Measurements from ENCODE around the gene IRX1.

IRX1 gene

DNA sequence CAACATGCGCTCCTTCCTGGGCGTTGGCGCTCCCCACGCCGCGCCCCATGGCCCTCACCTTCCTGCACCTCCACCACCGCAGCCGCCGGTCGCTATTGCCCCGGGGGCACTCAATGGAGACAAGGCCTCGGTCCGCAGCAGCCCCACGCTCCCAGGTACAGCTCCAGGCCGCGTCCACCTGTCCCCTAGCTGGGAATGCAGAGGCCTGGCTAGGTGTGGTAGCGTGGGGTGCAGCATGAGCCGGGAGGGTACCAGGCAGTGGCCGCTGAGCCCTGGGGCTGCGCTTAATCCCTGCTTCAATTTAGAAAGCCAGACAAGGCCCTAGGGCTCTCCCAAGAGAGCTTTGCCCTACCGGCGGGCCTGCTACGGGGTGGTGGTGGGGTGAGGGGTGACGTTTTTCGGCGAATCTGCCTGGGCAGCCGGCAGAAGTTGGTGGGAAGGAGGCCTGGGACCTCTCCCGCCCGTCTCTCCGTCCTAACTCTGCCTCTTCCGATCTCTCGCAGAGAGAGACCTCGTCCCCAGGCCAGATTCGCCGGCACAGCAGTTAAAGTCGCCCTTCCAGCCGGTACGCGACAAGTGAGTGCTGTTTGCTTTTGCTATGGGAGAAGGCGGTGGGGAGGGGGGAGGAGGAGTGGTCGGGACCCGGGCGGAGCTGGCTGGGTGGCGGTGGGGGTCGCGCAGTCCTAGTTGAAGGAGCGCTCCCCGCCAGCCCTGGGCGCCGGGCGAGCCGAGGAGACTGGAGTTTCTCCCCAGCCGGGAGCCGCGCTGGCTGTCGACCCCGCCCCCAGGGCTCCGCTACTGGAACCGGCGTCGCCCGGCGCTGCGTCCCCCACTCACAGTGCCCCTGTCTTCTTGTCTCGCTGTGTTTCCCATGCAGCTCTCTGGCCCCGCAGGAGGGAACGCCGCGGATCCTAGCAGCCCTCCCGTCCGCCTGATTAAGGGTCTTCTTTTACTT lies 4.8 kb downstream of the IRX1 start:
- DNase-seq (ENCODE audit: low spot score), result no peak

DNA sequence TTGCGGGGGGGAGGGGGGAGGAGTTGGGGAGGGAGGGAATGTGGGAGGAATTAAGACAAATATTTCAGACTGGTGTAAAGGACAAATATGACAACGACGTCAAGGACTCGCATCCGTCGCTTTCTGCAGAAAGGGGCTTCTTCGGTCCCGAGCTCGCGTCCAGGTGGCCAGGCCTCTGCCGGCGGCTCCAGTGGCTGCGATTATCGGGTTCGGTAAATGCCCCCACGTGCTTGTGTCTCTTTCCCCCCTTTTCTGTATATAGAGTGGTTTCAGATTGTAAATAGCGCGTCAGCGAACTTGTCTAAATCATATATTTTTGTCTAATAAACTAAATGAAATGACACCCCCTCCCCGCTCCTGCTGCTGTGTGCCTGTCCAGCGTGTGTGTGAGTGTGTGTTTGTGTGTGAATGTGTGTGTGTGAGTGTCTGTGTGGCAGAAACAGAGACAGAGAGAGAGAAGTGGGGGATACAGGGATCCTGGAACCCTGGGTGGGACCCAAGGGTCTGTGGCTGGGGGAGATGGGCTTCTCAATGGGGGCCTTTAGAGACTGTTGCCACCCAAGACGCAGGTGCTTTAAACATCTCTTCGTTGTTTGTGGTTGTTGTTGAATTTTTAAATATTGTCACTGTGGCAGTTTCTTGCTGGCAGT lies 5.6 kb downstream of the IRX1 start:
- DNase-seq (ENCODE audit: low spot score), result no peak

DNA sequence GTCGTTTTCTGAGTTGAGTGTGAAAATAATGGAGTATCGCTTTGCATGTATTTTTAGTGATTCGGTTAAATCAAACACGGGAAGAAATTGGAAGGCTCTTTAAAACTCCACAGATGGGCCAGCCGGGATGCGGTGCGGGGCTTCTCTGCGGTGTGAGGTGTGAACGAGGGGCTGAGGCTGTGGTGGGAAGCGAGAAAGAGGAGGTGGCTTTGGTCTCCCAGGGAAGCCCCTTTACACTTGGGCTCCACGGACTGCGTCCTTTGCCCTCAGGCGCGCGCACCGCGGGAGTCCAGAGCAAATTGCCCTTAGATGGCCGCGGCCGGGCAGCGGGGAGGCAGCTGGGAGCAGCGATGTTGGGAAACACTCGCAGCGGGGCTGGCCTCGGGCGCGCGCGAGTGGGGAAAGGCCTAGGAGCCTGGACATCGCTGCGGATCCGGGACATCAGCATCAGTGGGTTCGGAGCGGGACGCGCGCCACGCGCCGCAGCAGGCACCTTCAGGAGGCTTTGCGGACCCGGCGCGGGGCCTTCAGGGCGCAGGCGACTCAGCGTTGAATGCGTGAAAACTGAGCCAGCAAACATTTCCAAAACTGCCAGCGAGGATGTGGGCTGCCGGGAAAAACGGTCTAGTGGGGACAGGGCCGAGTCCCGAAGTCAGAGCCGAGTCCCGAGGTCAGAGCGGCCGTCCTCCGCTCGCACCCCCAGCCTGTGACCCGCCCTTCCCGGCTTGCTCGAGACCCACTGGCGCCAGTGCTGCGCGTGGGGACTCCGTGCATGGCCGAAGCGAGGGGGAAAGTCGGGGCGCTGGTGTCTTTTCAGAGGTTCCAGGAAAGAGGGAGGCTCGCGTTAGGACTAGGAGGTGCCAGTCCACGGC lies 6.5 kb downstream of the IRX1 start:
- no peak for DNase-seq (ENCODE audit: low spot score)

DNA sequence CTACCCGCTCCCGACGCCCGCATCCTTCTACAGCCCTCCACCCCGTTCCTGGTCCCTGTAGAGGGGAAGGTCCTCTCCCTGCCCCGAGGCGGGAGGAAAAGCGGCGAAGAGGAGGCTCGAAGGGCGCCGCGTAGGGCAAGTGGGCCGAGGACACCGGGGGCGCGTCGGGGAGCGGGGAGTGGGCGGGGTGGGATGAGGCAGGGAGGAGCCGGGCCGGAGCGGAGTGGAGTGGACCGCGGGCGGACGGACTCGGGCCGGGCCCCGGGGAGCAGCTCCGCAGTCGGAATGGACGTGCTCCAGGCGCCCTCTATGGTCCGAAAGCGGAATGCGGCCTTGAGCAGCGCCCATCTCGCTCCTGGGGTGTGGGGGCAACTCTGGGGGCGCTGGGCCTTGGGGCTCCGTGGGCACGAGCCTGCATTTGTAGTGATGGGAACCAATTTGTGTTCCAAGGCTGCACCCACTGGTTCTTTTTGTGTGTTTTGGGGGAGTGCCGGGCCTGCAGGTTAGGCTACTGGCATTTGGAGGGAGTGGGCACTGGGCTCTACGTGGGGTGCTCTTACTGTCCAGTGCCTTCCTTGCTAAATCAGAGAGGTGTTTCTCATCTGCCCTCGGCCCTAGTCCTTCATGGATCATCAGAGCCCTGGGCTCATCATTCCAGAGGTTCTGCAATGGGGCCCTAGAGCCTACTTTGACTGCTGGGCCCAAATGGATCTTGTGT lies 7.3 kb downstream of the IRX1 start:
- DNase-seq (ENCODE audit: low spot score), result no peak

DNA sequence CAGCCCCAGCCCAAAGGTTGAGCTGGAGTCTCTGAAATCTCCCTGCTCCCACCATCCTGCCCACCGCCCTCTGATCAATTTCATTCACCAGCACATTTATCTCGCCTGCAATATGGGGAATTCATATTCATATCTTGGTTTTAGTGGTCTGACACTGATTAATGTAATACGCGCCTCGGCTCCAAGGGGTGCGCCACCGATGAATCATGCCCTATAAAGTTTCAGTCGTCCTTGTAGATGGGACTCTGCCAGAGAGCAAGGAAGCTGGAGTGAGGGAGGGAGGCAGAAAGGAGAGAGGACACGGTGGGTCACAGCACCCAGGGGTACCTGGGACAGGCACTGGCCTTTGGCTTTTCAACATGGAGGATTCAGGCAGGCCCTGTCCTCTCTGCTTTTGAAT lies 8.9 kb downstream of the IRX1 start:
- DNase-seq (ENCODE audit: low spot score), result no peak

DNA sequence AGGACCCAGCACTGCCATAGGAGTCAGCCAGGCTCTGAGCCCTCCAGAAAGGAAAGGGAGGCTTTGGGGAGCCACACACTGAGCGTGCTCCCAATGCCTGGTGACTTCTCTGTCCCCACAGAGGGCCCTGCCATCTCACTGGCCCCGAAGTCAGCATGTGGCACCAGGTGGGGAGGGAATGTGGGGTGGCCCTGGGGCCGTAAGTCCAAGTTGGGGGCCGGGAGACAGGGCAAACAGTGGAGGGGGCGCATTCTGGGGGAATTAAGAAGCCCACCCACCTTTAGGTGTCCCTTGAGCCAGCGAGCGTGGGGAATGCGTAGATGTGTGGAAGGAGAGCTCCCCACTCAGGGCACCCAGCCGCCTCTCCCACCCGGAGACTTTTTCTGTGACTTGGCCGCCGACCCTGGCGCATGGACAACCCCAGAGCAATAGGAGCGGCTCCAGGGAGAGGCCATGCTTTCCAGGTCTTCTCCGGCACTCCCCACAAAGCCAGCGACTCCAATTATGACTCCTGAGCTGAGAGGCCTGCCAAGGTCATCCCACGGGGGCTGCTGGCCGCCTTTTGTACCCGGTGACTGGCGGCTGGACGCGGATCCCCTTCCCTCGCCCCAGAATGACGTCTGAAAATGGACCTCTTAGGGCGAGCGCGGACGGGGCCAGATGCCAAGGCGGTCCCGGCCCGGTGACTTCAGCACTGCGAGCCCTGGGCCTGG lies 9.8 kb downstream of the IRX1 start:
- DNase-seq (ENCODE audit: low spot score), result no peak

DNA sequence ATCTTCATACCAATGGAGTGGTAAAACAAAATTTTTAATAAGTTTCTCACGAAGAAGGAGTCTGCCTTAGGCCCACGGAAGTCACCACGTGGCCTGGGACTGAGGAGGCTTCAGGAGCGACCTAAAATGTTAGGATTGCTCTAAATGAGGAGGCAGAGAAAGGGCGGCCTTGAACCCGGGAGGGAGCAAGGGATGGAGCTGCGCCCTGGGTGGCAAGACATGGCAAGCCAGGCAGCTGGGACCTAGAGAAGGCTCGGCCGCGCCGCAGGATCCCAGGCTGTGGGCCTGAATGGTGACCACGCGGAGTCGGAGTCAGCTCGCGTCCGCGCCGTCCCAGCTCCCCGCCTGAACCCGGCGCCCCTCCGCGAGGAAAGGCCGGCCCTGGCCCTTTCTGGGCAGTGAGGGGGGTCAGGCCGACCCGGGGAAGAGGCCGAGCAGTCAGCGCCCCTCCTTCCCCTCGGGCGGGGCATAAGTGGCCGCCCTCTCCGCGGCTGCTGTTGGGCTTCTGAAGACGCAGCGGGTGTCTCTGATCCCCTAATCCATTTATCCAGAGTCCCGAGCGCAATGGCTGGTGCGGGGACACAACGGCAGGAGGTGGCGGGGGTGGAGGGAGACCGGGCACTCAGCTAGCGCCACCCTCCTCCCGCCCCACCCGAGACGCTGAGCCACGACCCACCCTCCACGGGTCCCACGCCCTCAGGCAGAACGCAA lies 10.6 kb downstream of the IRX1 start:
- DNase-seq (ENCODE audit: low spot score), result no peak

DNA sequence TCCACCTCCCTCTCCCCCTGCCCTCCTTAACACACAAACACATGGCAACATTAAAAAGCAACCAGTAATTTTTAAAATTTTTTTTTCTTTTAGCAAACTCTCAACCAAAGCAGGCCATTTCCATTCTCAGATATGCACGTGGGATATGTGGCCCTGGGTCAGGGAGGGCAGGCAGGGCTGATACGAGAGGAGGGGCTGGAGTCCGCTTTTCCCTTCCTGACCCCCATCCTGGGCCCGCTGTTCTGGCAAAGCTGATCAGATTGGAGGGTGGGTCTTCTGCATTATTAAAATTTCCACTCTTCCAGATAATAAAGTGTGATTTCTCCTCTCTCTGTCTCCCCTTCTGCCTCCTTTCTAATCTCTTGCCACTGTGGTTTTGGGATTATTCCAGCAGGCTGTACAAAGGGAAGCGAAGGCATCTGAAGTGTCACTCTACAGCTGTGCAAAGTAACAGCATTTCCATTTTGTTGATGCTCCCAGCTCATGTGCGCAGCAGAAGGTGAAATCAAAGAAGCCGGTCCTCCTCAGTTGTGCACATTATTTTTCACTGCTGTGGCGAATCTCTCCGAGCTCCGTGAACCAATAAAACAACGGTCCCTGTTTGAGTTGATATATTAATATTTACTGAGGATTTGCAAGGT lies 12.0 kb downstream of the IRX1 start:
- DNase-seq (ENCODE audit: low spot score), result no peak

DNA sequence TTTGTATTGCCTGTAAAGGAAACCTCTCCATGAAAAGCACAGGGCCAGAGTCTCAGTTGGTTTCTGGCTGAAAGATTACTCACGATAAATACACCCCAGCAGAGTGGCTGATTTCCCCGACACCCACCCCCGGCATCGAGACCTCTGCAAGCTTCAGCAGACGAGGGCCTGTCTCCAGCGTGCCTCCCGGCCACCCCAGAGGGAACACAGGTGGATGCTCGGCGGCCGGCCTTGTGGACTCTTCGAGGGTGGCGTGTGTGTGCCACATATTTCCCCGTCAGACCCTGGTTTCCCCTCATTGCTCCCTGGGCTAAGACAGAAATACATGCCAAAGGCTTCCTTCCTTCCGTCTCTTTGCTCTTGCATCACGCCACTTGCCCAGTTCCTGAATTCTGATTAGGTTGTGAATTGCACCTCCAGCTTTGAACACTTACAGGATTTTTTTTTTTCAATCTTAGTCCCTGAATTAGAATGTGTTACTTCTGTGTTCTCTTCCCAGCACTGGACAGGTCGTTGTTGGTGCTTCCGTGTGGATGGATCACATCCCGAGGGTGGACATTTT lies 13.6 kb downstream of the IRX1 start:
- DNase-seq (ENCODE audit: low spot score), result no peak

DNA sequence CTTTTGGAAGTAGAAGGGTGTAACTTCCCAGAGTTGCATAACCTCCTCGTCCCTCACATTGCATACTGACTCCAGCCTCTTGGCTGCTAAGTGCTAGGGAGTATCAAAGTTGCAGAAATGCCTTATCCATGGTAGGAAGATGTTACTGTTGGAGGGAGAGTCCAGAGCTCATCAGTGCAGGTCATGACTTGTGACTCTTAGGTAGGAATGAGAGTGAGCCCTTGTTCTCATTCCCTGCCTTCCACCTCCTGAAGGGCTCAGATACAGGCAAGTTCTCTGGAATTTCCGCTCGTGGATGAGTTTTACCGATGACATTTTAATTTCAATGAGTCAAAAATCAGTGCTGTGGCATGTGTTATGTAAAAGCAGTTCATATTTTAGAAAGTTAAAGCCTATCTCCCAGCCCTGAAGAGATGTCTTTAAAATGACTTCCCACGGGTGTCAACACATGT lies 17.0 kb downstream of the IRX1 start:
- no peak for DNase-seq (ENCODE audit: low spot score)

DNA sequence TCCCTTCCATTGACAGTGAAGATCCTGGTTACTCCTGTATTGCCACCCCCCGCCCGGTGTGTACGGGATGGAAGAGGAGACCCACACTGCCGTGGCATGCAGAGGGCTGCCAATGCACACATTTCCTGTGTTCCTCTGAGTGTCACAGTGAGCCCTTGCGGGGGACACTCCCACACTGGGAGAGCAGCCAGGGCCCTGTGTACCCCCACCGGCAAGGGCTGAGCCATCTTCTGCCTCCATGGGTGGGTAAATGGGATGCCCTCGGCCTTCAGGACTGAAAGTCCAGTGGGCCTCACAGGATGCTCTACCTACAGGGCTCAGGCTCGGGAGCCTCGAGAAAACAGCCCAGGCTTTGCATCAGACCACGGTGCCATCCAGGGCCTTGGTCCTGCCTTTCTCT lies 18.1 kb downstream of the IRX1 start:
- no peak for DNase-seq (ENCODE audit: low spot score)

DNA sequence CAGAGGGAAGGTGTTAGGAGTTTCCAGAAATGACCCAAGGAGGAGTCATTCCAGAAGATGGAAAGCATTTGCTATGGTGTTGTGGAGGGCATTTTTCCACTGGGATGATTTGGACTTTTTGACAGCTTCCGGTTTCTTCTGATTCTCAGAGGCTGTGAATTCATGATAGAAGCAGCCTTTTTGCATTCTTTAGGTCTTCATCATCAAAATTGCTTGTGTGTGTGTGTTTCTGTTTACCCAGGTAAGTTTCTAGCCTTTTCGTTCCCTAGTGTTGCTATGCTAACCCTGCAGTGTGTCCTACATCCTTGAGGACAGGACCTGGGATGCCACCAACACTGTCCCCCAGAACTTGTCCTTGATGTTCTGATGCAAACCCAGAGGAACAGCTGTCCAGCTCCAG lies 19.6 kb downstream of the IRX1 start:
- DNase-seq (ENCODE audit: low spot score), result no peak

DNA sequence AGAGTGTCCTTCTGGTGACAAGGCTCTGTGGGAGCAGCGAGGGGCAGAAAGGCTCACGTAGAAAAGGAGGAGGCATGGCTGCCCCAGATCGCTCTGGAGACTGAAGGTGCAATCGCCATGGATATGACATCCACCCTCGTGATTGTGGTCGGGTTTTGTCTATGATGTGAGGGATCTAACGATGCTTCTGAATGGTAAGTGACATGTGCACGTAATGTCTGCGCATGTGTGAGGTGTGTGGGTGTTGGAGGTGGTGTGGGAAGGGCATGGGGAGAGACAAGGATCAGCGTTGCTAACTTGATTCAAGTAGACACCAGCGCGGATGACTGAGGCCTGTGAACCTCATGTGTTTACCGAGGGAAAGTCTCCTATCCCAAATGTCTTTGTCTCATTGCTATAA lies 20.2 kb downstream of the IRX1 start:
- DNase-seq (ENCODE audit: low spot score), result no peak

DNA sequence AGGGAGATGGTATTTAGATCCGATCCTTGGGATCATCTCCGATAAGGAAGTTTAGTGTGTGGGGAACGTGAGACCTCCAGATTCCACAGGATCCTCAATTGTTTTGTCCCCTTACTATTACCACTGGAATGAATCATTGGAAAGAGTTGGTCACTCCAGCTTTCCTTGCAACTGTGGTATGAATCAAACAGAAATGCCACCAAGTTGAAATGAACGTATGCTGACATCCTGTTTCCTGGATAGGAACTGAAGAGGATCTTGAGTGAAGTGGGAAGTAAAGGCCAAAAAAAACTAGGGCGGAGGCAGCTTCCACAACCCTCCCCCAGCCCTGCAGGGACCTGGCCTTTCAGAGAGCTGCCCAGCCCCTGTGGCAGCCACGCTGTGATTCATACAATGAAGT lies 23.9 kb downstream of the IRX1 start:
- DNase-seq (ENCODE audit: low spot score), result no peak

DNA sequence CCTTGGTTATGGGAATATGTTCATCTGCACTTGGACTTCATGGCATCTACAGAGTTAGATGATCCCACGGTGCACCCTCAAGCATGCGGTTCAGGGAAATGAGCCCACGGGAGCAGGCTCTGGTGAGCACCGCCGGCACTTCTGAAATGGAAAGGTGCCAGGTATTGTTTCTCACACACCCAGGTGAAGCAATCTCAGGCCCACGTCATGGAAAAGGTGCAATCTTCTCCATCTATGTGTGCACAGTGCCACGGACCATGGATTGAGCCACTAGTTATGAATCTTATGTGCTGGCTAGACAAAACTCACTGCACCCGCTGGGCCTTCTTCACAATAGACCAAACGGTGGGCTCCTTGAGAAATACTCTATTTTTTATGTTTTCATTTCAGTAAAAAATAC lies 27.3 kb downstream of the IRX1 start:
- no peak for DNase-seq (ENCODE audit: low spot score)

DNA sequence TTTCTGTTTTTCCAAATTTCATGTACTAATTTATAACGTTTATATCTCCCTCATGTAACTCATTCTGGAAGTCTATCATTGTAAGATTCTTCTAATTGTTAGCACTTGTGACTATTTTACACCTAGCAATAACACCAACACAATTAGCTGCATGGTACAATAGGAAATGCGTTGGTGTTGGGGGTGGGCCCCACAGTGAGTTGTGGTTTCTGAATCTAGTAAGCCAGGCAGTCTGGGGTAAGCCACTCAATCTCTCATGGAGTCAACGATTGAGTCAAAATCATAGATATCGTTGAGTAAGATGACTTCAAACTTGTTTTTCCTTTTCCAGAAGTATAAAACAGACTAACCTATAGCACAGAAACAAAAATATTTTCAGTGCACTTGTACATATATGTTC lies 30.0 kb downstream of the IRX1 start:
- no peak for DNase-seq (ENCODE audit: low spot score)

DNA sequence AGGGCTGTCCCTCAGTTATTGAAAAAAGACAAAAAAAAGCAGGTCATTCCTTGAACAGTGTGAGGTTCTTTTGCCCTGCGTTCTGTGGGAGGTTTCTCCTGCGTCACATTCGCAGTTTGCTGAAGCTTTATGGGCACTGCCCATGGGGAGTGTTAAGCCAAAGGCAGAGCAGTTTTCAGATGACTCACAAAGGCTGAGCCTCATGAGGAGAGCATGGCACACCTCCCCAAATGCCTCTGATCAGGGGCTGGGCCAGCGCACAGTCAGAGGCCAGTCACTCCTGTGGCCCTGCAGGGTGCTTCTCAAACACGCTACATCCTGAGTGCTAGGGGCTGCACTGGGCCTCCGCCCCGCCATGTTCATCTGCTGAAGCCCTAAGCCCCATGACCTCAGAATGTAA lies 38.4 kb downstream of the IRX1 start:
- DNase-seq (ENCODE audit: low spot score), result no peak

DNA sequence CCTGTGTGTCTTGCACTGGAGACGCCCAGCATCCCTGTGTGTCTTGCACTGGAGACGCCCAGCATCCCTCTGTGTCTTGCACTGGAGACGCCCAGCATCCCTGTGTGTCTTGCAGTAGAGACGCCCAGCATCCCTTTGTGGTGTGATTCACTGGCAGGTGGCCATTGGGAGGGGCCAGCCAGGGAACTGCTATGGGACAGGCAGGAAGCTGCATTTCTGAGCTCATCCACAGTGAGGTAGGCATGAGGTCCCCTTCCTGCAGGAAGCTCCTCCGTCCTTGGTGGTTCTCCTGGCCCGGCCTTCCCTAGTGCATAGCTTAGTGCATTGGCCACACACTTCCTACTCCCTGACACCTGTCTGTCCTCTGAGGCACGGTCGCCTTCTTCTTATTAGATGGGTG lies 43.5 kb downstream of the IRX1 start:
- no peak for DNase-seq (ENCODE audit: low spot score)

DNA sequence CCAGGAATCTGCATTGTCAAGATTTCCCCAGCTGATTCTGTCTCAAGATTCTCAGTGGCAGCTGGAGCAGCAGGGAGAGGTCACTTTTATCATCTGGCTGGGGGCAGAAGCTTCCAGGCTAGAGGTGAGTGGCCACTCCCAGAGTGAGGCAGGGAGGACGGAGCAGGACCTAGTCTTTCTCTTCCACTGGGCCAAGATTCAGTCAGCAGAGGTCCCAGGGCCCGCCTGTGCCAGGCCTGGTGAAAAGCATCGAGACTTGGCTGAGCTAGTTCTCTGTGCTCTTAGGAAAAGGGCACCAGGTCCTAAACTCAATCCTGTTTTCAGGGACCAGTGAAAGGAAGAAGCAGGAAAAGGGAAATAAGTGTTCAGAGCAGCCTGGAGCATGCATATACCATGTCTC lies 46.6 kb downstream of the IRX1 start:
- no peak for DNase-seq (ENCODE audit: low spot score)

DNA sequence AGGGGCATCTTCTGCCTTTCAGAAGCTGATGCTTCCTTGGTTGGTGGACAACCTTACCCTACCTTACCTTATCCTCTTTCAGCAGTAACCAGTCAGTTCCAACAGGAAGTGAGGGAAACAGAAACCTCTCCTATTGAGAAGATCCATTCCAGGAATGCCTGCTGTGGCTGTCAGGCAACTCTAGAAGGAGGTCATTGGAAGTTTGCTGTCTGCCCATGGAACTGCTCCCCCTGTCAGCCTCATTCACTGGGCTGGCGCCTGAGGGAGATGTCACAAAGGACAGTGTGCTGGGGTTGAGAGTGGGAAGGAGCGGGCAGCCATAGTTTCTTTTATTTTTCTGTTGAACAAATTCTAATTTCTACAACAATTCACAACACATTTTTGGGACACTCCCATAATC lies 54.7 kb downstream of the IRX1 start:
- no peak for DNase-seq (ENCODE audit: low spot score)
